UCSD-AML1 (cell line): ENCODE results near the gene ANKRD13D.
A peak's percentile ranks its signal among the peaks of the same experiment; 100 is the strongest.

ENCODE experiments used
- DNase-seq: peaks from one replicate; lab custom pipeline; 2025; ENCODE audit not compliant: unreplicated experiment; lab: John Stamatoyannopoulos, UW

Gene ANKRD13D

DNA sequence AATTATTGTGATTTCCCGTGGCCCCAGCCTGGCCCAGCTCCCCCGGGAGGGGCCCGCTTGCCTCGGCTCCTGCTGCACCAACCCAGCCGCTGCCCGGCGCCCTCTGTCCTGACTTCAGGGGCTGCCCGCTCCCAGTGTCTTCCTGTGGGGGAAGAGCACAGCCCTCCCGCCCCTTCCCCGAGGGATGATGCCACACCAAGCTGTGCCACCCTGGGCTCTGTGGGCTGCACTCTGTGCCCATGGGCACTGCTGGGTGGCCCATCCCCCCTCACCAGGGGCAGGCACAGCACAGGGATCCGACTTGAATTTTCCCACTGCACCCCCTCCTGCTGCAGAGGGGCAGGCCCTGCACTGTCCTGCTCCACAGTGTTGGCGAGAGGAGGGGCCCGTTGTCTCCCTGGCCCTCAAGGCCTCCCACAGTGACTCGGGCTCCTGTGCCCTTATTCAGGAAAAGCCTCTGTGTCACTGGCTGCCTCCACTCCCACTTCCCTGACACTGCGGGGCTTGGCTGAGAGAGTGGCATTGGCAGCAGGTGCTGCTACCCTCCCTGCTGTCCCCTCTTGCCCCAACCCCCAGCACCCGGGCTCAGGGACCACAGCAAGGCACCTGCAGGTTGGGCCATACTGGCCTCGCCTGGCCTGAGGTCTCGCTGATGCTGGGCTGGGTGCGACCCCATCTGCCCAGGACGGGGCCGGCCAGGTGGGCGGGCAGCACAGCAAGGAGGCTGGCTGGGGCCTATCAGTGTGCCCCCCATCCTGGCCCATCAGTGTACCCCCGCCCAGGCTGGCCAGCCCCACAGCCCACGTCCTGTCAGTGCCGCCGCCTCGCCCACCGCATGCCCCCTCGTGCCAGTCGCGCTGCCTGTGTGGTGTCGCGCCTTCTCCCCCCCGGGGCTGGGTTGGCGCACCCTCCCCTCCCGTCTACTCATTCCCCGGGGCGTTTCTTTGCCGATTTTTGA lies 3.3 kb upstream of the ANKRD13D start:
- DNase-seq, result no peak

DNA sequence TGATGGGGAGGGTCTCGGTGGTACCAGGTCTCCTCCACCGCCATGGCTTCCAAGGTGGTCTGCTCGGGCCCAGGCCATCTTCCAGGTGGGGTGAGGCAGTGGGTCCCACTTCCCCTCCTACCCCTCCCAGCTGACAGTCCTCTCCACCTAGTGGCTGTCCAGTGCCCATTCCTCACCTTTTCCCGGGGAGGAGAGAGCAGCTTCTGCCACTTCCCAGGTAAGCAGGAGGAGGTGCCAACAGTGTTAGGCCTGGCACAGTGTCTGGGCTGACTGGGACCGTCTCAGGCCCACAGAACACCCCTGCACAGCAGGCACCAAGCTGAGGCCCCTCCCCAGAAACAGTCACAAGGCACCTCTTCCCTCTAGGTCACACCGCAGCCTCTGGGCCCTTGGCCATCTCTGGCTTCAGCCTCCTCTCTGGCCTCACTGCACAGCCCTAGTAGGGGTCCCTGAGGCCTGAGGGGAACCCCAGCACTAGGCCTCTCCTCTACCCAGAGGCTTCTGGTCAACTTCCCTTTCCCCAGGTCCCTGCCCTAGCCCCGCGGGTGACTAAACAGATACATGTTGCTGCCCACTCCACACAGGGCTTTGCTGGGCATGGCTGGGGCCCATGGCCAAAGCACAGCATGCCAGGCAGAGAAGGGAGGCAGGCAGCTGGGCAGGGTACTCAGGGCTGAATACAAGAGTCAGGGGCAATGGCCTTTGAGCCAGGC lies 2.3 kb upstream of the ANKRD13D start:
- DNase-seq, result peak; percentile 70

DNA sequence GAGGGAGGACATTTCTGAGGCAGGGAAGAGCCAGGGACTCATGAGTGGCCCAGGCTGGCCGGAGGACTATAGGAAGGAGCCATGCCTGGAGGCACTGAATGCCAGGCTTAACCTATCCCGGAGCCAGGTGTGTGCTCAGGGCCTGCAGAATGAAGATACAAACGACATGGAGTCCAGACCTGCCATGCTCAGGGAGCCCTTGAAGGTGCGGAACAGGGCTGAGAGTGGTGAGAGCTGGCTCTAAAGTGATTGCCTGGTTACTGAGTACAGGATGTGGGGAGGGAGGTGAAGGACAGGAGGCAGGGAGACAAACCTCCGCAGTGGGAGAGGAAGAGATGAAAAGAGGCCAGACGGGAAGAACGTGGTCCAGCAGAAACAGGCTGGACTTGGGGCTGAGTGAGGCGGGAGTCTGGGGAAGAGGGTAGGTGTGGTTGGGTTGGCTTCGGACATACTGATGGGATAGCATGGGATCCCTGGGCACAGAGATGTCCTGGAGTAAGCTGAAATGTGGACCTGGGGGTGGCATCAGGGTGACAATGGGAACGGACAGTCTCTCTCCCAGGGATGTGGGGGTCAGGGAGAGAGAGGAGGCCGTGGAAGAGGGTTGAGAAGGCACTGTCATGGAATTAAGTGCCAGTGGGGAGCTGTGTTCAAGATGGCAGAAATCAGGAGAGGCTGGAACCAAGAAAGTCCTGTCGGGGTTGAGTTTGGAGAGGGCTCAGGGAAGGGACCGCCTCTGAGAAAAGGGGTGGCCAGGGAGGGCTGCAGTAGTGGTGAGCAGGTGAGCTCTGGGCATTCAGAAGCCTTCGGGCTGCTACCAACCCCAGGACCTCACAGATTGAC lies 1.5 kb upstream of the ANKRD13D start:
- DNase-seq, result peak; percentile 70

DNA sequence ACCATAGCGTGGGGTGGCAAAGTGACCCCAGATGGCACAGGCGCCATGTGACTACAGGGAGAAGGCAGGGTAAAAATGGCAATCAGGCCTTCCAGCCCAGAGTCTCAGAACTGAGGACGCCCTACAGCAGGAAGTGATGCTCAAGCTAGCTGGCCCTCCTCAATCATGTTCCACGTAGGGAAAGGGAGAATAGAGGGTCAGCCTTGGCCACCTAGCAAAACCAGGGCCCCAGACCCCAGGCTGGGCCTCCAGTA lies 978 bp upstream of the ANKRD13D start:
- no peak for DNase-seq

DNA sequence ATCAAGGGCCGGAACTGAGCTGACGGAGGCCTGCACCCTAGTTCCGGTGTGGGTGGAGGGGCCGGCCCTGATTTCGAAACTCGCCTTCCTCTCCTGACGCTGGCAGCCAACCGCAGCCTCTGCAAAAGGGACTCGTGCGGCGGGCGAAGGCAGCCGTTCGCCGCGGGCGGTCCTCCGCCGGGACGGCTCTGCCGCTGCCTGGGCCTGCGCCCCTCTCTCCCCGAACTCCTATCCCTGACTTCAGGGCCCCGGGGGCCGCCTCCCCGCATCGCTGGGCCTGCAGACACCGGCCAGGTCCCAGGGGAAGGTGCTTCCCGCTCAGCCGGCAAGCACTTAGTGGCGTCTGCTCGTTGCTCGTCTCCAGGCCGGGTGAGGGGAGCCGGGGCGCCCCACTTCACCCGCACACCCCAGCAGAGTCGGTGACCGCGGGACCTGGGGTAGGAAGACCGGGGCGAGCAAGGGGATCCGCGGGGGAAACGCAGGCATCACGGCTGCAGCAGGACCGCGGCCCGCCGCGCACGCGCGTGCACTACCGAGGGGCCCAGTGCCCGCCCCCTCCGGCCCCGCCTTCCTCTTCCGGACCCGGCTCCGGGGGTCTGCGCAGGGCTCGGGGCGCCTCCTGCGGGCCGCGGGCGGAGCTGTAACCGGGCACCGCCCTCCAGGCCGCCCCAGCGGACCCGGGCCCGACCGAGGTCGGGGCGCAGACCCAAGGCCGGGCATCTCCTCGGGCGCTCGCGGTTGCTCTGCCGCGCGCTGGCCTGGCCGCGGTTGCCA lies 464 bp upstream of the ANKRD13D start:
- peak; percentile 96 for DNase-seq

DNA sequence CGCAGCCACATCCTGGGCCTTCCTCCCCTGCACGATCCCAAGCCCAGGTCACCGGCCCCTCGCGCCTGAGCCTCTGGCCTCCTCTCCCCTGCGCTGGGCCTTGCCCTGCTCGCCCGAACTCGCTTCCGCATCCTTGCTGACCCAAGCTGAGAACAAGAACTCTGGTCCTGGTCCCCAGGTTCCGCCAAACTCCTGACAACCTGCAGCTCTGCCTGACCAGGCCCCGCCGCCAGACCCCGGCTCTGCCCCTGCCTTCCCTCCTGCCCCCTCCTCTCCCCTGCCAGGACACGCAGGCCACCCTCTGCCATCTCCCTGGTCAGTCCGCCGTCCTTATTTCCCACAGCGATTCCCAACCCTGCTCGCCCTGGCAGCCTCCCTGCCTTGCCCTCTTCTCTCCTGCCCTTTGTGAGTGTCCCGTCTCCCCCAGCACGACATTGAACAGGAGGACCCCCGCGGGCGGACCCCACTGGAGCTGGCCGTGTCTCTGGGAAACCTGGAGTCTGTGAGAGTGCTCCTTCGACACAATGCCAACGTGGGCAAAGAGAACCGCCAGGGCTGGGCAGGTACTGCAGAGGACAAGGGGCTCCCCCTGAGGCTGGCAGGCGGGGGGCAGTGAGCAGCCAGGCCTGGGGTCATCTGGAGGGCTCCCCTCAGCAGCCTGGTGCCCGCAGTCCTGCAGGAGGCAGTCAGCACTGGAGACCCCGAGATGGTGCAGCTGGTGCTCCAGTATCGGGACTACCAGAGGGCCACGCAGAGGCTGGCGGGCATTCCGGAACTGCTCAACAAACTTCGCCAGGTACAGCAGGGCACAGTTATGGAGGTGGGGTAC lies 762 bp downstream of the ANKRD13D start:
- peak; percentile 67 for DNase-seq

DNA sequence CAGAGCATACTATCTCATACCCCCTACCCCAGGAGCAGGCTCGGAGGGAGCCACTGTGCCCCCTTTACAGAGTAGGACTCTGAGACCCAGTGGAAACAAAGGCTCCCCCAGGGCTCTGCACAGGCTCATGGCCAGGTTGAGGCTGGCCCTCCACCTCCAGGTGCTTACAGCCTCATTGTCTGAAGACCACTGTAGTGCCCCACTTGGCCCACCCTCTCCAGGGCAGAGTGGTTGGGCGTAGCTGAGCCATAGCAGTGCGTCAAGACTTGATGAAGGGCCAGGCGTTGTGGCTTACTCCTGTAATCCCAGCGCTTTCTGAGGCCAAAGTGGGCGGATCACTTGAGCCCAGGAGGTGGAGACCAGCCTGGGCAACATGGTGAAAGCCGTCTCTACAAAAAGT lies 1.7 kb downstream of the ANKRD13D start:
- DNase-seq, result no peak

DNA sequence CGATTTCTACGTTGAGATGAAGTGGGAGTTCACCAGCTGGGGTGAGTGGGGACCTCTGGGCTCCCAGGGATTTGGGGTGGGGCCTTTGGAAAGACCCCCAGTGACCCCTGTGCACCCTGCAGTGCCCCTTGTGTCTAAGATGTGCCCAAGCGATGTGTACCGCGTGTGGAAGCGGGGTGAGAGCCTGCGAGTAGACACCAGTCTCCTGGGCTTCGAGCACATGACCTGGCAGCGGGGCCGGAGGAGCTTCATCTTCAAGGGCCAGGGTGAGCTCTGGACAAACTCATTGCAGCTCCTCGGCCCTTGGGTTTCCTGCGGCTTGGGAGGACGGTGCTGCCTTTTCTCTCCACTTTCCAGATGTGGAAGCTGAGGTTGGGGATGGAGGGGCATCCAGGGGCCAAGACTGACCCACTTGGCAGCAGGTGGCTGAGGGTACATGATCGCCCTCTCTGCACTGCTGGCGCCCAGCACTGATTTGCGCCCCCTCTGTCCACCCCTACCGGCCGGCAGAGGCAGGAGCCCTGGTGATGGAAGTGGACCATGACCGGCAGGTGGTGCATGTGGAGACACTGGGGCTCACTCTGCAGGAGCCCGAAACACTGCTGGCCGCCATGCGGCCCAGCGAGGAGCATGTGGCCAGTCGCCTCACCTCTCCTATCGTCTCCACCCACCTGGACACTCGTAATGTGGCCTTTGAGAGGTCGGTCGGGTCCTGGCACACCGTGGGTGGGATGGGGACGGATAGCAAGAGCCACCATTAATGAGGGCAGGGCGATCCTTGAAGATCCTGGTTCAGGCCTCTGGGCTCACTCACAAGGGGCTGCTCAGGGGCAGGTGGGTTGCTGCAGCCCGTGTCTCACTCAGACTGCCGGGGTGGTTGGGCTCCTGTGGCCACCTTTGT lies 2.6 kb downstream of the ANKRD13D start:
- no peak for DNase-seq

DNA sequence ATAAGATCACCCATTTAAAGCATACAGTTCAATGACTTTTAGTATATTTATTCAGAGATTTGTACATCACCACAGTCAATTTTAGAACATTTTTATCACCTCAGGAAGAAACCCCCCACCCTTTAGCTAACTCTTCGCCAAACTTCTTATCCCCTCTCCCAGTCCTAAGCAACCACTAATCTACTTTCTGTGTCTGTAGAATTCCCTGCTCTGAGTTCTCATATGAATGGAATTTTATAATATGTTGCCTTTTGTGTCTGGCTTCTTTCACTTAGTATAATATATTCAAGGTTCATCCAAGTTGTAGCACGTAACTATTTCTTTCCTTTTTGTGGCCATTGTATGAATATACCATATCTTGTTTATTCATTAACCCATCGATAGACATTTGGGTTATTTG lies 3.6 kb downstream of the ANKRD13D start:
- DNase-seq, result no peak

DNA sequence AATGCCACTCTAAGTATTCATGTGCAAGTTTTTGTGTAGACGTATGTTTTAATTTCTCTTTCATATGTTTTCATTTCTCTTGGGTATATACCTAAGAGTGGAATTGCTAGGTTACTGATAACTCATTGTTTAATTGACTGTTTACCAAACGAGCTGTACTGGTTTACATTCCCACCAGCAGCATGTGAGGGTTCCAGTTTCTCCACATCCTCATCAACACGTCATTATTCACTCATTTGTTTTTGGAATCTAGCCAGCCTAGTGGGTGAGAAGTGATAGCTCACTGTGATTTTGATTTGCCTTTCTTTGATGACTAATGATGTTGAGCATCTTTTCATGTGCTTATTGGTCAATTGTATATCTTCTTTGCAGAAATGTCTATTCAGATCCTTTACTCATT lies 4.0 kb downstream of the ANKRD13D start:
- DNase-seq, result no peak

DNA sequence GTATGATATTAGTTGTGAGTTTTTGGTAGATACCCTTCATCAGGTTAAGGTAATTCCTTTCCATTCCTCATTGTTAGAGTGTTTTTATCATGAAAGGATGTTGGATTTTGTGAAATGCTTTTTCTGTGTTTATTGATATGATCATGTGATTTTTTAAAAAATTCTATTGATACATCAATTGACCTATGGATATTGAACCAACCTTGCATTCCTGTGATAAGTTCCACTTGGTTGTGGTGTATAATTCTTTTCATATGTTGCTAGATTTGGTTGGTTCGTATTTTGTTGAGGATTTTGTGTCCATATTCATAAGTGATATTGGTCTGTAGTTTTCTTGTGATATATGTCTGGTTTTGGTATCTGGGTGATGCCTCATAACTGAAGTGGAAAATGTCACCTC lies 6.7 kb downstream of the ANKRD13D start:
- no peak for DNase-seq

DNA sequence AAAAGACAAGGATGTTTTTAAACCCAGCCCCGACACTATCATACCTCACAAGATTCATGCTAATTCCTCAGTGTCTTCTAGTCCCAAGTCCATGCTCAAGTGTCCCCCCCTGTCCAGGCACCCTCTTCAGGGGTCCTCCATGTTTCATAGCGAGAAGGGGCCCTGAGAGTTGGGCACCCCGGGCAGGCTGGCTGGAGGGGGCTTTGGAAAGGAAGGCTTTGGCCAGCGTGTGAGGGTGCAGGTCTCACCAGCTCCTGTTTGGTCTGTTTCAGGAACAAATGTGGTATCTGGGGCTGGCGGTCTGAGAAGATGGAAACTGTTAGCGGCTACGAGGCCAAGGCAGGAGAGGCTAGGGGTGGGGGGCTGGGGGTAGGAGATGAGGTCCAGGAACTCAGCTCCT lies 9.7 kb downstream of the ANKRD13D start:
- no peak for DNase-seq

DNA sequence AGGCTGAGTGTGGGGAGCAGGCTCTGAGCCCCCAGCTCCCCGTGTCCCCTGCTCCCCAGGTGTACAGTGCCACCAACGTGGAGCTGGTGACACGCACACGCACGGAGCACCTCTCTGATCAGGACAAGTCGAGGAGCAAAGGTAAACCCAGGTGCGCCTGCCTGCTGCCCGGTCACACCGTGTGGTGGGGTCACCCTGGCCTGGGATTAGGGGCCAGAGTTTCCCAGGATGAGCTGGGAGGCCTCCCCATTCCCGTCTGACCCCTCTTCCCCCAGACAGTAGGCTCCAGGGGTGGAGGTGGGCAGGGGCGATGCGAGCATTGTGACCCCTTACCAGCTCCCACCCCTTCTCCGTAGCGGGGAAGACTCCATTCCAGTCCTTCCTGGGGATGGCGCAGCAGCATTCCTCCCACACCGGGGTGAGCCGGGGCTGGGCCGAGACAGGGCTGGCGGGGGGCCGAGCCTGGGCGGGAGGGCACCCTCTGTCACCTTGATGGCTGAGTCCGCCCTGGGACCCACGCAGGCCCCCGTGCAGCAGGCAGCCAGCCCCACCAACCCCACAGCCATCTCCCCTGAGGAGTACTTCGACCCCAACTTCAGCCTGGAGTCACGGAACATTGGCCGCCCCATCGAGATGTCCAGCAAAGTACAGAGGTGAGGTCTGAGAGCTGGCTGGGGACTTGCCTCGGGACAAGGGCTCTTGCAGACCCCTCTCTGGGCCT lies 10.5 kb downstream of the ANKRD13D start:
- DNase-seq, result no peak

DNA sequence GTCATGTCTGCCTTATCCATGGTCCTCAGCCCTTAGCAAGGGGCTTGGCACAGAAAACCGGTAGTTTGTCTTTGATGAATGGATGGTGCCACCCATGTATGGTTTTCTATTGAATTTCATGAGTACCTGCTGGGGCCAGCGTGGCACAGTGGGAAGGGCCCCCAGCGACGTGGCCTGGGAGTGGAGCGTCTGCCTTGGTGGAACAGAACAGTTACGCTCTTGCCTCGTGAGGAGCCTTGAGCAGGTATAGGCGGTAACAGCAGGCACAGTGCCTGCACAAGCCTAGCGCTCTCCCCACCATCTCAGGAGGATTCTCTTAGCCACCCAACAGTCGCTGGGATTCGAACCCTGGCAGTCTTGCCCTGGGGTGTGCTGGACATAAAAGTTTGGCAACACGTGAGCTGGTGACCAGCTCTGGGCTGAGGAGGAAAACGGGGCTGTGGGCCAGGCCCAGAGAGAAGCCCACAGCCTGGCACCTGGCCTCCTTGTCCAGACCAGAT lies 11.2 kb downstream of the ANKRD13D start:
- DNase-seq, result no peak

DNA sequence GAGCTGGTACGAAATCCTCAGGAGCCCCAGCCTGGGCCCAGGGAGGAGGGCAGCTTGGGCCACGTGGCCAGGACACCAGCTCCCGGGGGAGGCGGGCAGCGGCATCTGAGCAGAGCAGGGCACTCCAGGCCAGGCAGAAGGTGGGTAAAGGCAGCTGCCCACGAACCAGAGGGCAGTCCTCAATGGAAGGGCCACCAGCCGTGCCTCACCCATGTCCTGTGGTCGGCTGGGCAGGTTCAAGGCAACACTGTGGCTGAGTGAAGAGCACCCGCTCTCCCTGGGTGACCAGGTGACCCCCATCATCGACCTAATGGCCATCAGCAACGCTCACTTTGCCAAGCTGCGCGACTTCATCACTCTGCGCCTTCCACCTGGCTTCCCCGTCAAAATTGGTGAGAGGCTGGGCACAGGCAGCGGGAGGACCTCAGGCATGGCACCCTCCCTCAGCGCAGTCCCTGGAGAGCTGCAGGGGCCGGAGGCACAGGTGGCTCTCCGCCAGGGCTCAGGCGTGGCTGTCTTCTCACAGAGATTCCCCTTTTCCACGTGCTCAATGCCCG lies 11.7 kb downstream of the ANKRD13D start:
- DNase-seq, result no peak

DNA sequence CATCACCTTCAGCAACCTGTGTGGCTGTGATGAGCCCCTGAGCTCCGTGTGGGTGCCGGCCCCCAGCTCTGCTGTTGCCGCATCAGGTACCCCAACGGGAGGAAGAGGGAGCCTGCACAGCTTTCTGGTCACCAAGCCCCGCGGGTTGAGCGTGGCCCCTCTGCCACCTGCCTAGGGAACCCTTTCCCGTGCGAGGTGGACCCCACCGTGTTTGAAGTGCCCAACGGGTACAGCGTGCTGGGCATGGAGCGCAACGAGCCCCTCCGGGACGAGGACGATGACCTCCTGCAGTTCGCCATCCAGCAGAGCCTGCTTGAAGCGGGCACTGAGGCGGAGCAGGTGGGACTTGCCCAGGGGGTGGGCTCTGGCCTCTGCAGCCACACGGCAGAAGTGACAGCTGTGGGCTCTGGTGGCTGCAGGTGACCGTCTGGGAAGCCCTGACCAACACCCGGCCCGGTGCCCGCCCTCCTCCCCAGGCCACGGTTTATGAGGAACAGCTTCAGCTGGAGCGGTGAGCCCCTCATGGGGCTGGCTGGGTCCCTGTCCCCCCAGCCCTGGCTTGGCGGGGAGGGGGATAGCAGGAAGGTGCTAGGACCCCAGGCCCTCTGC lies 12.3 kb downstream of the ANKRD13D start:
- no peak for DNase-seq

DNA sequence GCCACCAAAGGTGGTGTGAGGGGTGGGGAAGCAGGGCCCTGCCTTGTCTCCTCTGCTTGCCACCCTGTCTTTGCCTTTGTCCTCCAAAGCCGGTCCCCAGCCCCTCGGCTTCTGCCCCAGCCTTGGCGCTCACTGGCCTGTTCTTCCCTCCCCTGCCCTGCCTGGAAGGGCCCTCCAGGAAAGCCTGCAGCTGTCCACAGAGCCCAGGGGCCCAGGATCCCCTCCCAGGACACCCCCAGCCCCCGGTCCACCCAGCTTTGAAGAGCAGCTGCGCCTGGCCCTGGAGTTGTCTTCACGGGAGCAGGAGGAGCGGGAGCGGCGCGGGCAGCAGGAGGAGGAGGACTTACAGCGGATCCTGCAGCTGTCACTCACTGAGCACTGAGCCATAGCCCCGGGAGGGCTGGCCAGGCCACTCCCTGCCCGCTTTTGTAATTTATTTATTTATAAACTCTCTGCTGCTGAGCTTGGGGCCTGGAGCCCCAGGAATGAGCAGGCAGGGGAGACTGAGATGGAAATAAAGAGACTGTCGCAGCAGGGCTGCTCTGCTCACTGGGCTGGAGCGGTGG lies 12.9 kb downstream of the ANKRD13D start:
- no peak for DNase-seq
